GM12875 (cell line): ENCODE results near the gene WSB1.
"Not testable (repeated sequence)": the region's sequence is repeated elsewhere in the genome, so short reads cannot be mapped to it uniquely, and the experiment has no call there.

Experiments
- H3K4me3 ChIP-seq: one replicate; pipeline ENCODE4 v1.5.1; 2011; ENCODE audit warnings: low read depth, low read length, control low read depth
- CTCF ChIP-seq: IDR thresholded peaks from 2 replicates; pipeline ENCODE4 v1.5.1; 2011; ENCODE audit warnings: low read depth, mild to moderate bottlenecking, control low read depth, inconsistent platforms, low read length, moderate library complexity, borderline replicate concordance; ENCODE audit not compliant: insufficient read depth

The WSB1 gene

DNA sequence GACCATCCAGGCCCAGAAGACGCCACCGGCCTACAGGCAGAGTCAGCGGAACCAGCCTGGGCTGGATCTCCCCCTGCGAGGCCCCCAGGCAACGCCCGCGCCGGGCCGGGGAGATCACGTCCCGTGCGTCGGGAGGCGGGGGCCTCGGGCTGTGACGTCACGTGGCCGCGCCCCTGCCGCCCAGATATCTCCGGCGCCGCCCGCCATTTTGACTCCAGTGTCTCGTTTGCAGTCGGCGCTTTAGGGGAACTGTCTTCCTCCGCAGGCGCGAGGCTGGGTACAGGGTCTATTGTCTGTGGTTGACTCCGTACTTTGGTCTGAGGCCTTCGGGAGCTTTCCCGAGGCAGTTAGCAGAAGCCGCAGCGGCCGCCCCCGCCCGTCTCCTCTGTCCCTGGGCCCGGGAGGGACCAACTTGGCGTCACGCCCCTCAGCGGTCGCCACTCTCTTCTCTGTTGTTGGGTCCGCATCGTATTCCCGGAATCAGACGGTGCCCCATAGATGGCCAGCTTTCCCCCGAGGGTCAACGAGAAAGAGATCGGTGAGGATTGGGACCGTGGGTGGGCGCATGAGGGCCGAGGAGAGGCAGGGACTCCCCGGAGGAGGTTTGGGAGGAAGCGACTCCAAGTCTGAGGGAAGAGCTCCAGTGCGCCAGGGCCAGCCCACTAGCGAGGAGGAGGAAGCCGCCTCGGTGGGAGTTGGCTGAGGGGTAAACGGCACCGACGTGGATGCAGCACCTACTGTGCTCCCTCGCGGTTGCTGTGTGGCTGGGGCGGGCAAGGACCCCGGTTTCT is at the start of gene WSB1:
WSB1 (plus strand) TSS at position 217 of the 791 bp plus-strand sequence; CDS start at position 499, 282 bp downstream.
- peak within 1 kb of the TSS; percentile 84 for H3K4me3 ChIP-seq

GRCh38 chr17:27244491-27245223 is 49.3 kb upstream of the WSB1 start:
- TF ChIP-seq CTCF, result no peak
- H3K4me3 ChIP-seq, result no peak overlapping the region

More for the DNA sequence above, at the start of gene WSB1:
- no peak for TF ChIP-seq CTCF

- H3K4me3 ChIP-seq, result no peak overlapping the region
- peak; percentile 75 for TF ChIP-seq CTCF
Measured at GRCh38 chr17:27245230-27245696, 48.7 kb upstream of the WSB1 start.

DNA sequence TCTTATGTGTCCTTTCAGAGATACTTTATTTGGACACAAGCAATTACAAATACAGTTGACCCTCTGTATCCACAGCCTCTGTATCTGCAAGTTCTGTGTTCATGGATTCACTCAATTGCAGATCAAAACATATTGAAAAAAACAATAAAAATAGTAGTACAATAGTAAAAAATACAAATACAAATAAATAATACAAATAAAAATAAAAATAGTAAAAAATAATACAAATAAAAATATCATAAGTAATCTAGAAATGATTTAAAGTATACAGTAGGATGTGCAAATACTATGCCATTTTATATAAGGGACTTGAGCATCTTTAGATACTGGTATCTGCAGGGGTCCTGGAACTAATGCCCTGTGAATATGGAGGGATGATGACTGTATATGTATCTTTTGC is 47.4 kb upstream of the WSB1 start:
- no peak overlapping the region for H3K4me3 ChIP-seq
- no peak for TF ChIP-seq CTCF

DNA sequence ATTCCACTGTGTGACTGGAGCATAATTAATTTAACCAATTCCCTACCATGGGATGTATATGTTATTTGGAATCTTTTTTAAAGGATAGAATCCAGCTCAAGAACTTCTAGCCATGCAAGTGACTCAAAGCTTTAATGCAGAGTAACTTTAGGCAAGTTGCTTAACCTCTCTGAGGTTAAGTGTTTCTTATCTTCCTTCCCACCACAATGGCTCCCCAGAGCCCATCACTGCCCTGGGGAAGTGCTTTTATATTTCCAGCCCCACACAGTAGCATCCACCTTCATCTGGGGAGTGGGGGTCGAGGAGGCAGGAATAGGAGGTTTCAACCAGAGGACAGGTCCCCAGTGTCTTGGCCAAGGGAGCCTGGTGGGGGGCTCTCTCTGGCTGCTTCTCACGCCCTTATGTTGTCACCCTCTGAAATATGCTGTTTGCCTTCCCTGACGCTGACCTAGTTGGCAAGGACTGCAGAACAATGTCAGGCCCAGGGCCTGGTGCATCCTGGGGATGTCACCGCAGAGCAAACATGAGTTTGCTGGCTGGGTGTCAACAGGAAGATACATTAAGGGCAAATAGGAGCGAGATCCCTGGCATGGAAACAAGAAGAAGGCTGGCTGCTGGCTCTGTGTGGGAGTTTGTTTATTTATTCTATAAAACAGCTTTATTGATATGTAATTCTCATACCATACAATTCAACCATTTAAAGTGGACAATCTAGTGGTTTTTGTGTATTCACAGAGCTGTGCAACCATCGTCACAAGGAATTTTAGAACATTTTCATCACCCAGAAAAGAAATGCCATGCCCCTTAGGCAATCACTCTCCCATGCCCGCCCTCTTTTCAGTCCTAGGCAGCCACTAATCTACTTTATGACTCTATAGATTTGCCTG is 46.6 kb upstream of the WSB1 start:
- H3K4me3 ChIP-seq, result no peak overlapping the region
- no peak for TF ChIP-seq CTCF

DNA sequence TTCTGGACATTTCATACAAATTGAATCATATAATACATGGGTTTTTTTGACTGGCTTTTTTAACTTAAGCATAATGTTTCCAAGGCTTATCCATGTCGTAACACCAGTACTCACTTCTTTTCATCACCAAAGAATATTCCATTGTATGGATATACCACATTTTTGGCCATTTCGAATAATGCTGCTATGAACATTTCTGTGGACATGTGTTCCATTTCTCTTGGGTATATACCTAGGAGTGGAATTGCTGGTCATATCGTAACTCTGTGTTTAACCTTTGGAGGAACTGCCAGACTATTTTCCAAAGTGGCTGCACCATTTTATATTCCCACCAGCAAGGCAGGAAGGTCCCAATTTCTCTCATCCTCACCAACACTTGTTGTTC is 46.0 kb upstream of the WSB1 start:
- no peak overlapping the region for H3K4me3 ChIP-seq
- TF ChIP-seq CTCF, result no peak

- not testable (repeated sequence) for H3K4me3 ChIP-seq
Measured at GRCh38 chr17:27250791-27251190, 43.1 kb upstream of the WSB1 start.

- H3K4me3 ChIP-seq, result not testable (repeated sequence)
Measured at GRCh38 chr17:27254802-27255201, 39.1 kb upstream of the WSB1 start.
